ENCODE measurements around the gene MATN4.

GRCh38 chr20:45279992-45280391 is 28.1 kb downstream of the MATN4 start:
- TF ChIP-seq CTCF (IDR thresholded peaks at IDR 0.05; ENCODE audit: insufficient read depth, low read length) (no peak), GABPA (IDR thresholded peaks at IDR 0.05; ENCODE audit: low read depth) (no peak), POLR2AphosphoS5 (IDR thresholded peaks at IDR 0.05; ENCODE audit: low read depth) (no peak), SPI1 (IDR thresholded peaks at IDR 0.05; ENCODE audit: borderline replicate concordance, low read depth) (no peak)
- TF ChIP-seq, protein P1, sequence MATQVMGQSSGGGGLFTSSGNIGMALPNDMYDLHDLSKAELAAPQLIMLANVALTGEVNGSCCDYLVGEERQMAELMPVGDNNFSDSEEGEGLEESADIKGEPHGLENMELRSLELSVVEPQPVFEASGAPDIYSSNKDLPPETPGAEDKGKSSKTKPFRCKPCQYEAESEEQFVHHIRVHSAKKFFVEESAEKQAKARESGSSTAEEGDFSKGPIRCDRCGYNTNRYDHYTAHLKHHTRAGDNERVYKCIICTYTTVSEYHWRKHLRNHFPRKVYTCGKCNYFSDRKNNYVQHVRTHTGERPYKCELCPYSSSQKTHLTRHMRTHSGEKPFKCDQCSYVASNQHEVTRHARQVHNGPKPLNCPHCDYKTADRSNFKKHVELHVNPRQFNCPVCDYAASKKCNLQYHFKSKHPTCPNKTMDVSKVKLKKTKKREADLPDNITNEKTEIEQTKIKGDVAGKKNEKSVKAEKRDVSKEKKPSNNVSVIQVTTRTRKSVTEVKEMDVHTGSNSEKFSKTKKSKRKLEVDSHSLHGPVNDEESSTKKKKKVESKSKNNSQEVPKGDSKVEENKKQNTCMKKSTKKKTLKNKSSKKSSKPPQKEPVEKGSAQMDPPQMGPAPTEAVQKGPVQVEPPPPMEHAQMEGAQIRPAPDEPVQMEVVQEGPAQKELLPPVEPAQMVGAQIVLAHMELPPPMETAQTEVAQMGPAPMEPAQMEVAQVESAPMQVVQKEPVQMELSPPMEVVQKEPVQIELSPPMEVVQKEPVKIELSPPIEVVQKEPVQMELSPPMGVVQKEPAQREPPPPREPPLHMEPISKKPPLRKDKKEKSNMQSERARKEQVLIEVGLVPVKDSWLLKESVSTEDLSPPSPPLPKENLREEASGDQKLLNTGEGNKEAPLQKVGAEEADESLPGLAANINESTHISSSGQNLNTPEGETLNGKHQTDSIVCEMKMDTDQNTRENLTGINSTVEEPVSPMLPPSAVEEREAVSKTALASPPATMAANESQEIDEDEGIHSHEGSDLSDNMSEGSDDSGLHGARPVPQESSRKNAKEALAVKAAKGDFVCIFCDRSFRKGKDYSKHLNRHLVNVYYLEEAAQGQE (IDR thresholded peaks at IDR 0.05; ENCODE audit: insufficient replicate concordance, low read depth): no peak
